Smooth muscle cell (in vitro differentiated cells): ENCODE measurements around the gene PICK1. TPM values are rescaled to one million over a fixed set of nuclear protein-coding genes. Genes with fewer than 3 reads are reported as not detected.

Experiments used
- DNase-seq: peaks from one replicate; lab custom pipeline; 2025; ENCODE audit not compliant: unreplicated experiment; lab: John Stamatoyannopoulos, UW
- H2AFZ ChIP-seq: fragments of 200-600 bp; sonication (generic); 2 replicates; pipeline ENCODE4 v1.6.0; 2016; ENCODE audit warnings: antibody characterized with exemption, low read depth, mild to moderate bottlenecking
- H3F3A ChIP-seq: fragments of 200-600 bp; sonication (generic); 2 replicates; pipeline ENCODE4 v1.6.0; 2017; ENCODE audit warnings: antibody characterized with exemption, low read depth
- H3K27ac ChIP-seq: fragments of 200-600 bp; sonication (generic); 2 replicates; pipeline ENCODE4 v1.5.1; 2016; ENCODE audit warnings: low read depth, mild to moderate bottlenecking
- H3K27me3 ChIP-seq: fragments of 200-600 bp; sonication (generic); 2 replicates; pipeline ENCODE4 v1.6.1; 2016; ENCODE audit warnings: low read depth, mild to moderate bottlenecking
- H3K36me3 ChIP-seq: fragments of 200-600 bp; sonication (generic); 2 replicates; pipeline ENCODE4 v1.5.1; 2016; ENCODE audit warnings: low read depth
- H3K4me1 ChIP-seq: fragments of 200-600 bp; sonication (generic); 2 replicates; pipeline ENCODE4 v1.5.1; 2016; ENCODE audit warnings: low read depth
- H3K4me2 ChIP-seq: fragments of 200-600 bp; sonication (generic); 2 replicates; pipeline ENCODE4 v1.6.0; 2016; ENCODE audit warnings: mild to moderate bottlenecking
- H3K4me3 ChIP-seq: fragments of 200-600 bp; sonication (generic); 2 replicates; pipeline ENCODE4 v1.5.1; 2016; ENCODE audit warnings: mild to moderate bottlenecking
- H3K79me2 ChIP-seq: fragments of 200-600 bp; sonication (generic); 2 replicates; pipeline ENCODE4 v1.6.0; 2016; ENCODE audit warnings: low read depth, mild to moderate bottlenecking
- H3K9ac ChIP-seq: fragments of 200-600 bp; sonication (generic); 2 replicates; pipeline ENCODE4 v1.6.0; 2016; ENCODE audit warnings: low read depth
- H3K9me3 ChIP-seq: fragments of 200-600 bp; sonication (generic); replicated peaks from 2 replicates; pipeline ENCODE4 v1.5.1; 2016; ENCODE audit warnings: low read depth
- H4K20me1 ChIP-seq: fragments of 200-600 bp; sonication (generic); 2 replicates; pipeline ENCODE4 v1.6.0; 2016; ENCODE audit warnings: low read depth
- WGBS: methylation state at CpG from one replicate; pipeline ENCODE4 v1.1.7; 2016; ENCODE audit warnings: low lambda C conversion rate; 5-methylcytosine and 5-hydroxymethylcytosine counted together
- polyA plus RNA-seq: library from polyadenylated mRNA; unstranded; fragments of >200 nt; fragmentation: Nextera tagmentation; extraction: Ambion mirVana; gene quantifications from 2 replicates; pipeline ENCODE4 v1.2.1, GENCODE V29; 2016
- total RNA-seq: library from RNA; depleted of rRNA; stranded (reverse); fragments of >200 nt; gene quantifications from 2 replicates; pipeline ENCODE4 v1.2.3, GENCODE V29; 2014
- TF ChIP-seq, protein P1 (sequence below): fragments of 200-600 bp; sonication (generic); IDR thresholded peaks from 2 replicates; pipeline ENCODE4 v1.5.1; 2017; ENCODE audit warnings: borderline replicate concordance, mild to moderate bottlenecking, antibody characterized with exemption; ENCODE audit not compliant: insufficient read depth, poor library complexity, severe bottlenecking

The PICK1 gene
- total and polyA plus RNA-seq, 2 experiments from 2014 or later: 8.8 to 17.5 TPM

DNA sequence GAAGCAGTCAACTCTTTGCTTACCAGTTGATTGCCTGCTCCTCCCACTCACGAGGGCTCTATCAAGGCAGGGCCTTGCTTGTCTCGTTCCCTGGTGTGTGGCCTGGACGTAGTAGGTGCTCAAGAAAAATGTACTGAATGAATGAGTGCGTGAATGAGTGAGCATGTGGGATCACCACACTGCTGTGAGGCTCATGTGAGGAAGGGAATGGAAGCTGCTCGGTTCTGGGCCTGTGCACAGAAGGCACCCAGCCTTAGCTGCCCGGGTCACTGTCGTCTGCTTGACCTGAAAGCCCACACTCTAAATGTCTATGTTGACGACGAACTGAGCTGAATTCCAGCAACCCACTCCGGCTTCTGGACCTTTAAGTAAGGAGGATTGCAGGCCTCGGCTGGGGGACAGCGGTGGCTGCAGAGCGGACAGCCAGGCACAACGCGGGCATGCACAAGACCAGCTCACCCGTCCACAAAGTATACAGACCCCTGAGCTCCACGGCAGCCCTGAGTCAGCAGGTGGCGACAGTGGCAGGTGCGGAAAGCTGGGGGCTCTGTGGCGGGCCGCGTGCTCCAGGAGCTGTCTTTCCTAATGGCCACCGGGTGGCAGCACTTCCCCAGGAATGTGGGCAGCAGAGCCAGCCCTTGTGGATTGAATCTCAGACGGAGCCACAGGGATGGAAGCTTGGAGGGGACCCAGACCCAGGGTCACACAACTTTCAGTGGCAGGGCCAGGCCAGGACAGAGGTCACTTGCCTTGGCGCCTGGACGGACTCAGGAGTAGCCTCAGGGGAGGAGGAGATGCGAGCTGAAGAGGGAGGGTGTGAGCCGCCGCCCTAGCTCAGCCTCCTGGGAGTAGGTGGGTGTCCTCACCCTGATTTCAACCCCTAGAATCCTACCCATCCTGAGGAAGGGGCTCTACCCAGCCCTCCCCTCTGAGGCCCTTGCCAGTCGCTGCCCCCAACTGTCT is 5.0 kb upstream of the PICK1 start:
- 35% methylated on average over 30 of the region's 30 CpGs for WGBS
- Histone ChIP-seq H3K4me2 (no peak overlapping the region), H4K20me1 (no peaks in the 10 kb centered on the region), H3K9me3 (no peaks in the 10 kb centered on the region), H3K79me2 (no peaks in the 10 kb centered on the region), H3K36me3 (no peaks in the 10 kb centered on the region), H3K9ac (no peak overlapping the region), H3K4me3 (no peak overlapping the region), H3K4me1 (no peaks in the 10 kb centered on the region), H3K27ac (no peak overlapping the region), H2AFZ (no peak overlapping the region), H3F3A (no peaks in the 10 kb centered on the region), H3K27me3 (peaks cover 8% of the 10 kb centered on the region)
- TF ChIP-seq, protein P1, sequence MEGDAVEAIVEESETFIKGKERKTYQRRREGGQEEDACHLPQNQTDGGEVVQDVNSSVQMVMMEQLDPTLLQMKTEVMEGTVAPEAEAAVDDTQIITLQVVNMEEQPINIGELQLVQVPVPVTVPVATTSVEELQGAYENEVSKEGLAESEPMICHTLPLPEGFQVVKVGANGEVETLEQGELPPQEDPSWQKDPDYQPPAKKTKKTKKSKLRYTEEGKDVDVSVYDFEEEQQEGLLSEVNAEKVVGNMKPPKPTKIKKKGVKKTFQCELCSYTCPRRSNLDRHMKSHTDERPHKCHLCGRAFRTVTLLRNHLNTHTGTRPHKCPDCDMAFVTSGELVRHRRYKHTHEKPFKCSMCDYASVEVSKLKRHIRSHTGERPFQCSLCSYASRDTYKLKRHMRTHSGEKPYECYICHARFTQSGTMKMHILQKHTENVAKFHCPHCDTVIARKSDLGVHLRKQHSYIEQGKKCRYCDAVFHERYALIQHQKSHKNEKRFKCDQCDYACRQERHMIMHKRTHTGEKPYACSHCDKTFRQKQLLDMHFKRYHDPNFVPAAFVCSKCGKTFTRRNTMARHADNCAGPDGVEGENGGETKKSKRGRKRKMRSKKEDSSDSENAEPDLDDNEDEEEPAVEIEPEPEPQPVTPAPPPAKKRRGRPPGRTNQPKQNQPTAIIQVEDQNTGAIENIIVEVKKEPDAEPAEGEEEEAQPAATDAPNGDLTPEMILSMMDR: peak; percentile 74
- DNase-seq: peak; percentile 25

DNA sequence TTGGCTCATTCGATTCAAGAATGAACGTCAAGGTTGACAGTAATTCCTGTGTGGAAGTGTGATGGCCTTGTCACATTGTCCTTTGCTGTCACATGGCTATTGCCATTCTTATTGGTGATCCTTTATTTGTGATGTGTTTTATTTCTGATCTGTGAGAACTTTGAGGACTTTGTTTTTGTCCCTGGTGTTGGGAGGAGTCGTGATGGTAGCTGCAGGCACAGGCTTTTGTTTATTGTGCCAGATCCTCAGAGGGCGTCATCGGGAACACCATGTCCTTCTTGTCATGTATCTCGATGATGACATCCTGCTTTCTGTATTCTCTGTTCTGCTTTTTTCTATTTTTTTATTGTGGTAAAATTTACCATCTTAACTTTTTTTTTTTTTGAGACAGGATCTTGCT is 5.6 kb downstream of the PICK1 start:
- H3K79me2 ChIP-seq: no peaks in the 10 kb centered on the region
- H2AFZ ChIP-seq: no peak overlapping the region
- no peak overlapping the region for H3K4me2 ChIP-seq
- TF ChIP-seq, protein P1: no peak
- no peak for DNase-seq
- 94% methylated on average over 6 of the region's 6 CpGs for WGBS
- H3K9ac ChIP-seq: no peak overlapping the region
- H3K4me1 ChIP-seq: peaks cover 2% of the 10 kb centered on the region
- H3K36me3 ChIP-seq: no peaks in the 10 kb centered on the region
- no peak overlapping the region for H3K4me3 ChIP-seq
- H3K9me3 ChIP-seq: no peaks in the 10 kb centered on the region
- no peaks in the 10 kb centered on the region for H4K20me1 ChIP-seq
- no peaks in the 10 kb centered on the region for H3F3A ChIP-seq
- H3K27ac ChIP-seq: no peak overlapping the region
- H3K27me3 ChIP-seq: no peaks in the 10 kb centered on the region

DNA sequence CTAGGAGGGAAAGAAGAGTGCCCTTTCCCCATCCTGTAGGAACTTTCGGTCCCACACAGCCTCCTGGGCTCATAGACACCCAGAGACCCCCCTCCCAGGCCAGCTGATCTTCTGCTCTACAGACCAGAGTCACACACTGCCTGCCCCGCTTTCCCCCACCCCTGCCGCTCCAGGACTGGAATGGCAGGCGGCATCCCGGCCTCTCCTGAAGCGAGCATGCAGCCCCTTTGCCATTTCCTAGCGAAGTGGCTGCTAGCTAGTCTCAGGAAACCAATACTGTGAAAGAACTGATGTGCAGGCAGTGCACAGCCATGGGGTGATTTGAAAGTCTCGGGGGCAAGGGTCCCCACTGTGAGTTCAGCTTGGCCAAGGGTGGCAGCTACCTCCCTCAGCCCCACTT is 8.3 kb downstream of the PICK1 start:
- no peaks in the 10 kb centered on the region for H3K4me1 ChIP-seq
- no peaks in the 10 kb centered on the region for H4K20me1 ChIP-seq
- no peaks in the 10 kb centered on the region for H3K27me3 ChIP-seq
- no peaks in the 10 kb centered on the region for H3K36me3 ChIP-seq
- no peak for DNase-seq
- H3K27ac ChIP-seq: no peak overlapping the region
- no peak overlapping the region for H3K4me3 ChIP-seq
- TF ChIP-seq, protein P1: no peak
- 96% methylated on average over 8 of the region's 8 CpGs for WGBS
- H2AFZ ChIP-seq: no peak overlapping the region
- no peaks in the 10 kb centered on the region for H3K79me2 ChIP-seq
- H3K9ac ChIP-seq: no peak overlapping the region
- H3K9me3 ChIP-seq: no peaks in the 10 kb centered on the region
- no peaks in the 10 kb centered on the region for H3F3A ChIP-seq
- no peak overlapping the region for H3K4me2 ChIP-seq
